GM18502 (cell line): ENCODE measurements around the gene AMER3.

Experiments
- ATAC-seq: cut with Tn5 transposase; IDR thresholded peaks from one replicate; pipeline ENCODE4 v1.9.1; 2021; ENCODE audit warnings: mild to moderate bottlenecking; ENCODE audit not compliant: unreplicated experiment, poor library complexity

The AMER3 gene

DNA sequence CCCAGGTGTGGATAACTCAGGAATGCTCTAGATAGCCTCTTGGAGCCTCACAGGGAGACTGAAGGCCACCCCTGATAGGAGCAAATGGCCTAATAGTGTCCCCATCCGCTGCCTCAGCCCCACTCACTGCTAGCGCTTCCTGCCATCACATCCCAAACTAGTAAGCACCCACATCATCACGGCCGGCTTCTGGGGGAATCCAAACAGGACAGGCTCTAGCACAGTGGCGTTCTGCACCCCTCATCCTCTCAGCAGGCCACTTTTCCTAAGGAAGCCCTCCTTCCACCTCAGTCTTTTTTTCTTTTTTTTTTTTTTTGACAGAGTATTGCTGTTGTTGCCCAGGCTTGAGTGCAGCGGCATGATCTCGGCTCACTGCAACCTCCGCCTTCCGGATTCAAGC lies 6.3 kb upstream of the AMER3 start:
- ATAC-seq, result no peak

DNA sequence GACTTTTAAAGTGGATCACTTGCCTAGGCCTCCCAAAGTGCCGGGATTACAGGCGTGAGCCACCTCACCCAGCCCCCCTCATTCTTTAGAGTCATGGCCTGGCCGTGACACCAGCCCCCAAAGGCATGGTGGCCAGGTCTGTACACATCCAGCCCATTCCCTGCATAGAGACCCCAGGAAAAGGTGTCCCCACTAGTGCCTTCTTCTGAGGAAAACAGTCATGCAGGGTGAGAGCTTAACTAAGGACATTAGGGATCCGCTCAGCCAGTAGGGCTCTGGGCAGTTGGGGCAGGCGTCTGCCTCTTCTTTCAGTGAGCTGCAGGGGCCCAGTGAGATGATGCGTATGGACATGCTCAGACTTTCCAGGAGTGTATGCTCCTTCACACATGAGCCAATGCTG lies 5.7 kb upstream of the AMER3 start:
- ATAC-seq, result no peak

DNA sequence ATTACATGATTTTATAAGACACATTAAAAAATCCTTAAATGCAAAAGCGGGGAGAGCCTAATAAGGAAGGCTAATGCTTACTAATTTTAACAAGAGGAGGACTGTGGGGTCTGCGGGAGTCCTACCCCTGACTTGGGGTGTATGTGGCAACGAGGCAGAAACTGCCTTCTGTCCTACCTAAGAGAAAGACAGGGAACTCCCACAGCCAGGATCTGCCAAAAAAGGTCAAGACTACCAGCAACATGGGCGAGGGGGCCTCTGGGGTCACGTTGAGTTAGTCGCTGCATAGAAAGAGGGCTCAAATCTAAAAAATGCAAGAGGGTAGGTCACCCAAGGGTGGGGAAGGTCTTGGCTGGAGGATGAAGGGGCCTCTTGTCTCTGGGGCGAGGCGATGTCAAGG lies 529 bp upstream of the AMER3 start:
- no peak for ATAC-seq

DNA sequence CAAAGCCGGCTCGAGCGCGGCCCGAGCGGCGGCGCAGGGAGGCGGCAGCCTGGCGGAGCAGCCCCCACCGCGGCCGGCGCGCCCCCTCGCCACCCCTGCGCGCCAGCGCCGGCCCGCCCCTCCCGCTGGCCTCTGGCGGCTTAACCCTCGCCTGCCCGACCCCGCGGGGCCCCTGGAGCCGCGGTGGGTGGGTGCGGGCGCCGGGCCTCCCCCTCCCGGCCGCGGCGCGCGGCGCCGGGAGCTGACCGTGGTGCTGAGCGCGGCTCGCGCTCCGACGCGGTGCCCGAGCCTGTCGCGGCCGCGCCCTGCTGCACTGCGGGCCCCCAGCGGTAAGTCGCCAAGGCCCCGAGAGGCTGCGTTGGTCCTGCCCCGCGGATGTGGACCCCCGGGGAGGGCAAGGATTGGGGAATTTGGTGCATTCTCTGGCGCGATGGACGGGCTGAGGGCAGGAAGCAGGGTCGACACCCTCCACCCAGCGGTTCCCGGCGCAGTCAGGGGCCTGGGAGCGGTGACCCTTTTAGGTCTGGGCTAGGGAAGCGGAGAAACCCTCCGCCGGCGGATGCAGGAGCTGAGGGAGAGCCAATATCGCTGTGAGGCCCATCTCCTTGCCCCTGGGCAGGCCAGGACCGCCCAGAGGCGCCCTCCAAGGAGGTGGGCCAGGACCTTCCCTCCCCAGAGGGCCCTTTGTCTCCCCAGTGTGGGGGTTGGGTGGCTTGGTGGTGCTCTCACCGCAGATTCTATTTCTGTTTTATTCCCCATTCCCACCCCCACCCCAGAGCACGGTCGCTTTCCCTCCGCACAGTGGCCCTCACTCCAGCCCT lies 923 bp downstream of the AMER3 start:
- no peak for ATAC-seq

DNA sequence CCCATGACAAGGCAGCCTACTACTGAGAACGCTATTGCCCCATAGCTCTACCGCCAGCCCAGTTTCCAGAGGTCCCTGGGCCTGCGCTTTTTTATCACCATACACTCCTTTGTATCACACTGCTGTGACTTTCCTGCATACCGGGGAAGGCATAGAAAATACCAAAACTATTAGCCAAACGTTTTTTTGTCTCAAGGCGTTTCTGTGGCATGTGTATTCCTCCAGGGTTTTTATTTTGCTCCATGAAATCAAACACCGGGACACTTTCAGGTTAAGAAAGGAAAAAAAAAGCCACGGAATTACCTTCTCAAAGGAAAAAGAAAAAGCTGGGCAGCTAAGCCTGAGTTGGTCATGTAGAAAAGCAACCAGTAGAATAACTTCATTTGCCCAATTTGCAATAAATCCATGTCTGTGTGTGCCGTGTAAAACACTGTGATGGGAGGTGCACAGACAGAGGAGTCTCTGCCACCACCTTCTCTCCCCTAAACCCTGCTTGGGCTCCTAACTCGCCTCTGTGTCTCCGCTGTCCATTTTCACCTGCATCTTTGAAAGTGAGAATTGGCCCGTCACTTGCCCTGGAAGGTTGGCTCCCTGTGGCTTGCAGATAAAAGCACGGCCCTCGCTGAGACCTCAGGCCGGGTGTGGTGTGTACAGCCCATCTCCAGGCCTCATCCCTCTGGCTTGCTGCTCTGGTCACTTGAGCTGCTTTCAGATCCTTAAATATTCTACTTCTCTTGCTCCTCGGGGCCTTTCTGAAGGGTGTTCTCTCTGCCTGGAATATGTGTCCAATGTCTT lies 1.7 kb downstream of the AMER3 start:
- no peak for ATAC-seq

DNA sequence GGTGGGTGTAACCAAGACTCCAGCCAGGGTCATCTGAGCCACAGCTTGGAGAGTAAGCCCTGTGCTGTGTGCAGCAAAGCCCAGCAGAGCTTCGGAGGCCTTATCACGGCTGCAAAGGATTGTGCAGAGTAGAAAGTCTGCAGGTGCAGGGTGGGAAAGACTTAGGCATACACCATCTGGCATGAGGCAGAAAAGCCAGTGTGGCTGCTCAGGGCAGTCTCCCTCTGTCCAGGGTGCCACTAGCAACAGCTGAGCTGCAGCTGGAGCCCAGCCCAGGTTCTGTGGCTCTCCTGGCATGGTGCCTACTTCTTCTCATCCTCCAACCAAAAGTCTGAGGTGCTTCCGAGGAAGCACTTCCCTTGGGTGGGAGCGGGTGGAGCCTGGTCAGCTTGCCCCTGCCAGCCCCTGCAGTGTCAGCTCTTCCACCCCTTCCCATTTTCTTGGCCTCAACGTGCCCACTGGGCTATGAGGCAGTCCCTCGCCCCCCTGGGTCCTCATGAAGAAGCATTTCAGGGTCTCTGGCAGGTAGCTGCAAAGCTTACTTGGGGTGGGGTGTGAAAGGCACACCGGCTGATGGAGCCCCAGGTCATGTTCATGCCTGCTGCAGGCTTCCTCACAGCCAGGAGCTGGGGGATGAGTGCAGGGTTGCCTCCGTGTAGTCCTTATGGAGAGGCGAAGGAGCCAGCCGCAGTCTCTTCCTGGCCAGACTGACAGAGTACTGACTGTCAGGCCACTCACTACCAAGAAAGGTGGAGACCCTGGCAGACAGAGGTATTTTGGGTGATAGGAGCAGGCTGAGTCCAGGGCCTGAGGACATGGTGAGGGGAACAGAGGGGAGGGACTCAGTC lies 4.8 kb downstream of the AMER3 start:
- ATAC-seq, result no peak

DNA sequence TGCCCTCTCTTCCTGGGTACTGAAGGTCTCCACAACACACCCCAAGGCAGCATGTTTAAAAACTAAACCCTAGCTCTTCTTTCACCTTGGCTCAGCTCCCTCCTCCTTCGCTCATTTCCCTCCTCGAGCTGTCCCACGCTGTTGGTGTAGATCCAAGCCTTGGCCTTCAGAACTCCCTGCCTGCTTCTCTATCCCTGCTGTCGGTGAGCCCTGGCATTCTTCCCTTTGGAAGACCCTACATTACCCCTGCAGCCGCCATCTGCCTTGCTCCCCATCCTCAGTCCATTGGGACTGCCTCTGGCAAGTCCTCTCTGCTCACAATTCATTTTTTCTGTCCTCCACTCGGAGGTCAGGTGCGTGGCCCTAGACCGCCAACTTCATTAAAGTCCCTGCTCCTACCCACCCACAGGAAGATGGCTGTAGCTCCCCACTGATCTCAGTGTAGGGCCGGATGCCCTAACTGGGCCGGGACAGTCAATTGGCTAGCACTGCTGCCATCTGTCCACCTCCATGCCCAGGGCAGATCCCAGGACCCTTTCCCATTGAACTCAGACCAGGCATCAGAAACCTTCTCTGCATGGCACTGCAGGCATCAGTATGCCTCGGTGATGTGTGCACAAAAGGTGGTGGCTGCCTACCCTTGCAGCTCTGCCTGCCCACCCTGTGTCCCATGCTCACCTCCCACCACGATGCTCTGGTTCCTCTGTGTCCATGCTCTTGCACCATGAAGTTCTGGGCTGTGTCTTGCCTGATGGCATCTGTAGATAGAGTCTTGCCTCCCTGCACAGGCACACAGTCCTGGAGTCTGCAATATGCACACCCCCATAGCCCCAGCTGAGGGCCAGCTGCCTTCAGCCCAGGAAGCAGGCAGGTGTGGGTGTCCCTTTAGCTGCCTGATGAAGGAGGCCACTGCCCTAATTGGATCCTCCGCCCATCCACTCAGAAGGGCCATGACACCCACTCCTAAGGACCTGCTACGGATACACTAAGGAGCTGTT lies 5.7 kb downstream of the AMER3 start:
- no peak for ATAC-seq

DNA sequence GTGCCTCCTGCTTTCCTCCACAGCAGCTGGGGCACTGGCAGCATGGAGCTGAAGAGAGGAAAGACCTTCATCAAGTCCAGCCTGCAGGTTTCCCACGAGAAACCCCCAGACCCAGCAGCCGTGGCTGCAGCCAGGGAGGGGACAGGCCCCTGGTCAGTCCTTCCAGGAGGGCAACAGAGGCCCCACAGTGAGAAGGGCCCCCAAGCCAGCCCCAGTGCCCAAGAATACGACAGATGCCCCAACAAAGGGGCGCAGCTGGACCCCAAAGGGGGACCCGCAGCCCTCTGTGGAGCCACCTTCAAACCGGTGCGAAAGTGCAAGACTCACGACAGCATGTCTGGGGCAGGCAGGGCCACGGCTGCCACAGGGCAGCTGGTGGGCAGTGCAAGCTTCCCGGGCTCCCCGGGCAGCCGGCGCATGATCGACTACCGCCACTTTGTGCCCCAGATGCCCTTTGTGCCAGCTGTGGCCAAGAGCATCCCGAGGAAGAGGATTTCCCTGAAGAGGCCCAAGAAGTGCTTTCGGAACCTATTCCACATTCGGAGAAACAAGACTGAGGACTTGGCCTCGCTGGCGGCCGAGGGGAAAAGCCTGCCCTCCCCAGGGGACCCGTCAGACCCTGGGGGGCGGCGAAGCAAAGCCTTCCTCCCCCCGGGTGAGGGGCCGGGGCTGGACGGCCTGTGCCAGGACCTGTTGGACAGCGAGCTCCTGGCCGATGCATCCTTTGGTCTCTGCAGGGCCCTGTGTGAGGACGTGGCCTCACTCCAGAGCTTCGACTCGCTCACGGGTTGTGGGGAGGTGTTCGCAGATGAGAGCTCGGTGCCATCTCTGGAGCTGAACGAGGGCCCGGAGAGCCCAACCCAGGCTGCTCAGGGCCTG lies 6.9 kb downstream of the AMER3 start:
- no peak for ATAC-seq

DNA sequence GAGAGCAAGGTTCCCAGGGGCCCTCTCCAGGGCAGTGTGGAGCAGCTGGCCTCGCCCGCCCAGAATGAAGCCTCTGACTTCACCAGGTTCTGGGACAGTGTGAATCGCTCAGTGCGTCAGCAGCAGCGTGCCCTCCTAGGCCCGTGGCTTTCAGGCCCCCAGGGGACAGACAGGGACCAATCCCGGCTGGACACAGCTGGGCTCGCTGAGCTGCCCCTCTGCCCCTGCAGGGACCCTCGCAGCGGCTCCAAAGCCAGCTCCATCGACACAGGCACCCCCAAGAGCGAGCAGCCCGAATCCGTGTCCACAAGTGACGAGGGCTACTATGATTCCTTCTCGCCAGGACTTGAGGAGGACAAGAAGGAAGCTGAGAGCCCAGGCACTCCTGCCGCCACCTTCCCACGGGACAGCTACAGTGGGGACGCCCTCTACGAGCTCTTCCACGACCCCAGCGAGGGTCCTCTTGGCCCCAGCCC lies 7.6 kb downstream of the AMER3 start:
- ATAC-seq, result no peak

DNA sequence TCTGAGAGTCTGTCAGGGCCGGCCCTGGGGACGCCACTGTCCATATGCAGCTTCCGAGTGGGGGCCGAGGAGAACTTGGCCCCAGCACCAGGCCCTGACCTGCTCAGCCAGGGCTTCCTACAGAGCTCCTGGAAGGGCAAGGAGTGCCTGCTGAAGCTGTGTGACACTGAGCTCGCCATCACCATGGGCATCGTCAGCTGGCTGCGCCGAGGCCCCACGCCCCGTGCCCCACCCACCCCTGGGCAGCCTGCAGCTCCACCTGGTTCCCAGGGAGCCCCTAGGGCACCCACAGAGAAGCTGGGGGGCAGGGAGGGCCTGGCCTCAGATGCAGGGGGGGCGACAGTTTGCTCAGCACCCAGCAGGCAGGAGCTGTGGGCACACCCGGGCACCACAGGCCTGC lies 8.1 kb downstream of the AMER3 start:
- ATAC-seq, result no peak

DNA sequence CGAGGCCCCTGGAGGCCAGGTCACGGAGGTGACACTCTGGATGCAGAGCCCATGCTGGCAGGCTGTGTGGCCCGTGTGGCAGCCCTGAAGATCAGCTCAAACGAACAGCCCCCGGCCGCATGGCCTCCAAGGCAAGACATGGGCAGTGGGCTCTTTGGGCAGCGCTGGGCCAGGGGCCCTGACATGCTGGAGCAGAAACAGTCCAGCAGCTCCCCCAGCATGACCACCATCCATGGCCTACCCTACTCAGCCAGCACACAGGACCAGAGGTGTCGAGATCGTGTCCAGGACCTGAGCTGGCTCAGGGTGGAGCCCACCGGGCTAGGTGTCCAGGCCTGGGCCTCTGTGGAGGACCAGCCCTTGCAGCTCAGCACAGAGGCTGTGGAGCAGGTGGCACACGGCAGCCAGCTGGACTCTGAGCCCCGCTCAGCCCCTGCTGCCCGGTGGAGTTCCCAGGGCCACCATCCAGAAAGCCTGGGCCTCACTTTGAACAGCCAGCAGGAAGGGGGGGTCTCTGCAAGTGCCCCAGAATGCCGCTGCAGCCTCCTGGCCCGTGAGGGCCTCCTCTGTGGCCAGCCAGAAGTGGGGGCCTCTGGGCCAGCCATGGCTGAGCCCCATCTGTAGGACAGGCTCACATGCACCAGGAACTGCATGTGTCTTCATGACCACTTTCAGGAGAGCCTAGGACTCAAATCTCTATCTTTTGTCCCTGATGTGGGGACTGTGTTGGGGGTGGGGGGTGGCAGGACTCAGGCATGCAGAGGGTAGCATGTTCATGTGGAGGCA lies 8.9 kb downstream of the AMER3 start:
- no peak for ATAC-seq

DNA sequence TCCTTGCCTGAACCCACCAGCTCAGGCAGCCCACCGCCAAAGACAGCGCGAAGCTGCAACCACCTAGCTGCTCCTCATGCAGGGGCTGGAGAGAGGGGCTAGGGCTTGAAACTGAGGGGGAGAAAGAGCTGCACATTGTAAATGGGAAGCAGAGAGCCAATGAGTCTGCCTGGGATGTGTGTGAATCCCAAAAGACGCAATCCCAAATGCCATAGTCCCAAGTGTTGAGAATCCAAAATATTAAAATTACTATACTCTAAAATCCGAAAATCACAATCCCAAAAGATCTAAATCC lies 9.4 kb downstream of the AMER3 start:
- no peak for ATAC-seq

DNA sequence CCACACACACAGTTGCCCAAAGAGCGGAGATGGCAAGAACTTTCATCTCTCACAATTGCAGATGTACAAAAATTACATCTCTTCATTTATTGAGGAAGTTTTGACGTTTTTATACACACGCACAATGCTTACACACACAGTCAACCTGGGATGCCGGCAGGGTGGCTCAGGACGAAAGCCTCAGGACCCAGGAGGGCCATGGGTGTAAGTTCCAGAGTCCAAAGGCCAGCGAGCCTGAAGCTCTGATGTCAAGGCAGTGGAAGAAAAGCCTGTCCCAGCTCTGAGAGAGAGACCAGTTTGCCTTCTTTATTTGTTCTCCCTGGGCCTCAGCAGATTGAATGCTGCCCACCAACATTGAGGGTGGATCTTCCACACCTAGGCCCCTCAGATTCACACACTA lies 10.1 kb downstream of the AMER3 start:
- no peak for ATAC-seq

DNA sequence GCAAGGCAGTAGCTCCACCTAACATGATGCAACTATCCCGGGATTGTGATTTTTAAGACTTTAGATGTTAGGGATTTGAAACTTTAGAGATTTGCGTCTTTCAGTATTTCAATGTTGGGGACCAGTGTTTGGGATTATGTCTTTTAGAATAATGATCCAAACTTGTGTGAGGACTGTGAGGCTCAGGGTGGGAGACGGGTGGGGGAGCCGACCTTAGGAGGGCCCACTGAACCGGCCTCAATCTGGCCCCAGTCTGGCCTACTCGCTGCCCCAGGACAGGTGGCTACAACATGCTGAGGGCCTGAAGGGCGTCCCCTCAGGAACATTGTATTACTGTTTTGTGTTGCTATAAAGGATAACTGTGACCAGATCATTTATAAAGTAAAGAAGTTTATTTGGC lies 10.7 kb downstream of the AMER3 start:
- no peak for ATAC-seq

DNA sequence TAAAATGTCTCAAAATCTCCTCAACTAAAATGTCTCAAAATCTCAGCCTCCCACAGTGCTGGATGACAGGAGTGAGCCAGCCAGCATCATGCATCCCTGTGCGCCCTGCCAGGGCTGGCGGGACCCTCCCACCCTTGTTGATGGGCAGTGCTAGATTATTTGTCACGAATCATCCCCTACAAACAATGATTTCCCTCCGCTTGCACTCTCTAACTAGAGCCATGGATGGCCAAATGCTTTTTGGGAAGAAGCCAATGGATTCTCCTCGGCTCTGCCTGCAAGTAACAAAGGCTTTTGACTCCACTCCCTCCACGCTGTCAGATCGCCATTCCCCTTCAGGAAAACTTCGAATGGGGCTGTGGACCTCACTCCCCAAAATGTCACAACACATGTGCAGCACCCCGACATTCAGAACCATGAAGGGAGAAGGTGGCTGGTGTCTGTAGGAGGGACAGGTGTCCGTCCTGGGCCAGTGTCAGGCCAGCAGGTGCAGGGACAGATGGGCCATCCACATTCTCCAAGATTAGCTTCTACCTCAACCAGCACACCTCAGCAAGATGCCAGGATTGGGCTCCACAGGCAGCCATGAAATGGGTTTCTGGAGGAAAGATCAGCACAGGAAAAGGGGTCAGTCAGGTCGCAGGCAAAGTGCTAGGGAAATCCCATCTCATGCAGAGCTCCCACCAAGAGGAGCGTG lies 11.5 kb downstream of the AMER3 start:
- no peak for ATAC-seq

DNA sequence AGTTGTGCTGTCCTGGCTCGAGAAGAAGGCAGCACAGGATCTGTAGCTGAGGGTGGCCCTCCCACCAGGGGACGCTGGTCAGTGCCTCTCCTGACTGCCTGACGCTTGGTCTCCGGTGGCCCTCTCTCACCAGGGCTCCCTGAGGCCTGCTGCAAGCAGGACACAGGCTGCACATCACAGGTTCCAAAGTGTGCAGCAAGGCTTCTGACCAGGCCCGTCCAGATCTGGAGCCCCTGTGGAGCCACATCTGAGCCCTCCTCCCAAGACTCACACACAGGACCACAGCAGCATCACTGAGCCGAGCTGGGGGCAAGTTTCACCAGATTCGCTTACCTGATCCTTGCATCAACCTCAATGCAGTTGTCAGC lies 12.1 kb downstream of the AMER3 start:
- no peak for ATAC-seq

DNA sequence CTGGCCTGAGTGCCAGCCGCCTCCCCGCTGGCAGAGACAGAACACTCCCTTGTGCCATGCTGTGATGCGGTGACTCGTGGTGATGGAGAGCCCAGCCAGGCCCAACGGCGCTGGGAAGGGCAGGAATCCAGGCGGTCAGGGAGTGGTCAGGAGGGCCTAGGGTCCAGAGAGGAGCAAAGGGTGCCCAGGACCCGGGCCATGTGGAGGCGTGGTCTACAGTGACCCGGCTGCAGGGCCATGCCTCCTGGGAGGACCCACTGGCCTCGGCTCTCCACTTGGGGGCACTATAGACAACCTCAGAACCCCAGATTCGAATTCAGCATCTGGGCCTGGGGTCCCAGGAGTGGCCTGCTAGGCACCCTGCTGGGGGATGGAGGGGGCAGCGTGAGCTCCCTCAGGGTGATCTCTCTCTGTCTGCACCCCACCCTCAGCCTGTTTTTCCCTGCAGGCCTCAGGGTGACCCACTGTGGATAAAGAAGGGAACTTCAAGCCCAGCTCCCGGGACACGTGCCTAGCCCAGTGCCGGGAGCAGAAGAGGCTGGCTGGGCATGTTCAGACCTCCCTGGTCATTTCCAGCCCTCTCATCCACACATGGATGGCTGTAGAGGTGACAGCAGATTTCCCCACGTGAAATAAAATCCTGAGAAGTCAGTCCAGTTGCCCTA lies 13.0 kb downstream of the AMER3 start:
- ATAC-seq, result no peak
